Neural cell (in vitro differentiated cells): ENCODE measurements around the gene PLEKHO2. TPM values are rescaled to one million over a fixed set of nuclear protein-coding genes. Genes with fewer than 3 reads are reported as not detected.

Experiments
- H2AFZ ChIP-seq: fragments of 200-600, 300-800 bp; sonication (generic), shearing (Covaris generic); 2 replicates; pipeline ENCODE4 v1.6.0; 2014; ENCODE audit warnings: low read depth, mild to moderate bottlenecking, antibody characterized with exemption, low read length, moderate library complexity
- H3F3A ChIP-seq: fragments of 200-600 bp; shearing (Covaris generic); 2 replicates; pipeline ENCODE4 v1.6.1; 2016; ENCODE audit warnings: mild to moderate bottlenecking, moderate library complexity, mixed read lengths, antibody characterized with exemption, low read length; ENCODE audit not compliant: insufficient read depth, poor library complexity, severe bottlenecking
- H3K27ac ChIP-seq: fragments of 200-600, 300-800 bp; sonication (generic), shearing (Covaris generic); 2 replicates; pipeline ENCODE4 v1.5.1; 2014; ENCODE audit warnings: mild to moderate bottlenecking, low read length, moderate library complexity
- H3K27me3 ChIP-seq: fragments of 300-800, 200-600 bp; sonication (generic), shearing (Covaris generic); 2 replicates; pipeline ENCODE4 v1.6.0; 2014; ENCODE audit warnings: mild to moderate bottlenecking, low read depth, low read length, moderate library complexity; ENCODE audit not compliant: insufficient read depth
- H3K36me3 ChIP-seq: fragments of 300-800, 200-600 bp; sonication (generic), shearing (Covaris generic); 2 replicates; pipeline ENCODE4 v1.5.1; 2014; ENCODE audit warnings: mild to moderate bottlenecking, antibody characterized with exemption, low read length, moderate library complexity; ENCODE audit not compliant: insufficient read depth
- H3K4me2 ChIP-seq: fragments of 300-800, 200-600 bp; sonication (generic), shearing (Covaris generic); 2 replicates; pipeline ENCODE4 v1.6.0; 2014; ENCODE audit warnings: mild to moderate bottlenecking, low read length
- H3K4me3 ChIP-seq: fragments of 300-800, 200-600 bp; sonication (generic), shearing (Covaris generic); 2 replicates; pipeline ENCODE4 v1.5.1; 2014; ENCODE audit warnings: mild to moderate bottlenecking, low read length, moderate library complexity
- H3K79me2 ChIP-seq: fragments of 200-600 bp; shearing (Covaris generic); replicated peaks from 2 replicates; pipeline ENCODE4 v1.6.0; 2014; ENCODE audit warnings: mild to moderate bottlenecking, low read length, moderate library complexity; ENCODE audit not compliant: insufficient read depth
- H3K9ac ChIP-seq: fragments of 300-800, 200-600 bp; sonication (generic), shearing (Covaris generic); 2 replicates; pipeline ENCODE4 v1.6.1; 2016; ENCODE audit warnings: mild to moderate bottlenecking, low read length, mixed read lengths
- H3K9me2 ChIP-seq: fragments of 200-600 bp; shearing (Covaris generic); 2 replicates; pipeline ENCODE4 v1.6.1; 2016; ENCODE audit warnings: mild to moderate bottlenecking, low read length, mixed read lengths; ENCODE audit not compliant: insufficient read depth
- H3K9me3 ChIP-seq: fragments of 200-600, 300-800 bp; sonication (generic), shearing (Covaris generic); 2 replicates; pipeline ENCODE4 v1.6.1; 2016; ENCODE audit warnings: mild to moderate bottlenecking, mixed run types, low read length, moderate library complexity, mixed read lengths
- H4K20me1 ChIP-seq: fragments of 200-600 bp; shearing (Covaris generic); 2 replicates; pipeline ENCODE4 v1.6.1; 2016; ENCODE audit warnings: mild to moderate bottlenecking, mixed run types; ENCODE audit not compliant: insufficient read depth
- CTCF ChIP-seq: fragments of 450-650 bp; IDR thresholded peaks from 2 replicates; pipeline ENCODE4 v1.5.1; 2014; ENCODE audit warnings: antibody characterized with exemption, mild to moderate bottlenecking, moderate library complexity; ENCODE audit not compliant: poor library complexity, severe bottlenecking
- EP300 ChIP-seq: fragments of 450-650 bp; conservative IDR thresholded peaks from 2 replicates; pipeline ENCODE4 v1.6.1; 2014; ENCODE audit warnings: antibody characterized with exemption, mild to moderate bottlenecking, moderate library complexity; ENCODE audit not compliant: poor library complexity, severe bottlenecking
- EZH2 ChIP-seq: fragments of 200-600, 300-800 bp; shearing (Covaris generic), sonication (generic); IDR thresholded peaks from 2 replicates; pipeline ENCODE4 v1.6.1; 2014; ENCODE audit warnings: antibody characterized with exemption, low read length, borderline replicate concordance, mild to moderate bottlenecking; ENCODE audit not compliant: insufficient read depth, poor library complexity, severe bottlenecking
- MXI1 ChIP-seq: fragments of 450-650 bp; conservative IDR thresholded peaks from 2 replicates; pipeline ENCODE4 v1.6.1; 2014; ENCODE audit warnings: antibody characterized with exemption, mild to moderate bottlenecking; ENCODE audit not compliant: poor library complexity, severe bottlenecking
- POLR2AphosphoS5 ChIP-seq: IDR thresholded peaks from 2 replicates; pipeline ENCODE4 v1.6.1; 2012
- RAD21 ChIP-seq: fragments of 450-650 bp; conservative IDR thresholded peaks from 2 replicates; pipeline ENCODE4 v1.6.1; 2014; ENCODE audit warnings: antibody characterized with exemption, mild to moderate bottlenecking, moderate library complexity
- SMC3 ChIP-seq: fragments of 450-650 bp; conservative IDR thresholded peaks from 2 replicates; pipeline ENCODE4 v1.6.1; 2014; ENCODE audit warnings: antibody characterized with exemption, mild to moderate bottlenecking, moderate library complexity; ENCODE audit not compliant: poor library complexity
- TAF1 ChIP-seq: IDR thresholded peaks from 2 replicates; pipeline ENCODE4 v1.6.1; 2012; ENCODE audit warnings: low read depth
- polyA plus RNA-seq: library from polyadenylated mRNA; depleted of rRNA; stranded (reverse); fragments of >200 nt; gene quantifications from 2 replicates; pipeline ENCODE4 v1.2.3, GENCODE V29; 2014
- TF ChIP-seq, protein P1 (sequence below): IDR thresholded peaks from 2 replicates; pipeline ENCODE4 v1.6.1; 2012; ENCODE audit warnings: borderline replicate concordance

The PLEKHO2 gene
- polyA plus RNA-seq, 1 donor from 2014 or later, result 1.3 TPM

DNA sequence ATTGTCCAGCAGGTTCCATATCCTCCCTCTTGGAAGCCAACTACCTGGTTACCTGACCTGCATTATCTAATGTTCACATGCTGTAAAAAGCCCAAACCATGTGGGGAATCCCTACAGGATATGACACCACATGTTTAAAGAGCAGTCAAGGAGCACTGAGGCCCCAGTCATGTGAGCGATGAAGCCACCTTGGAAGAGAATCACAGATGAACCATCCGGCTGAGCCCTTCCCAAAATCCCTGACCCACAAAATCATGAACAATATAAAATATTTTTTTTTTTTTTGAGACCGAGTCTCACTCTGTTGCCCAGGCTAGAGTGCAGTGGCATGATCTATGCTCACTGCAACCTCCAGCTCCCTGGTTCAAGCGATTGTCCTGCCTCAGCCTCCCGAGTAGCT is 59.4 kb downstream of the PLEKHO2 start:
- TF ChIP-seq TAF1 (no peak), CTCF (no peak), EP300 (no peak)
- Histone ChIP-seq H3K79me2 (no peaks in the 10 kb centered on the region), H3K4me3 (no peak overlapping the region), H3K27ac (no peak overlapping the region), H4K20me1 (no peaks in the 10 kb centered on the region), H3F3A (no peaks in the 10 kb centered on the region), H3K9me3 (peaks cover 4% of the 10 kb centered on the region), H3K36me3 (no peaks in the 10 kb centered on the region), H2AFZ (no peak overlapping the region), H3K4me2 (no peak overlapping the region), H3K9ac (no peak overlapping the region), H3K27me3 (no peaks in the 10 kb centered on the region), H3K9me2 (no peaks in the 10 kb centered on the region)

DNA sequence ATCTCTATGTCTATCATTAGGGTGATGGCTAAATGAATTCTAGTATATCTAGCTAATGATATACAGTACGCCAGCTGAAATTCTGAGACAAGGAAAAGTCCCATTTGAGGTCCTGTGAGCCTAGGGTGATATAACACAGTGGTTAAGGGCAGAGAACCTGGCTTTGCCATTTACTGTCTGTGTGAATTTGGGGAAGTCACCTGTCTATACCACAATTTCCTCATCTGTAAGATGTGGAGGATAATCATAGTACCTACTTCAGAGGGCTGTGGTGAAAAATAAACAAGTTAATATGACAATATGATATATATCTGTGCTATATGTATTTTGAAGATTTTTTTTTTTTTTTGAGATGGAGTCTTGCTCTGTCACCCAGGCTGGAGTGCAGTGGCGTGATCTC is 60.2 kb downstream of the PLEKHO2 start:
- H3K27me3 ChIP-seq, result no peaks in the 10 kb centered on the region
- no peaks in the 10 kb centered on the region for H3F3A ChIP-seq
- H3K4me3 ChIP-seq, result no peak overlapping the region
- no peaks in the 10 kb centered on the region for H3K79me2 ChIP-seq
- H4K20me1 ChIP-seq, result no peaks in the 10 kb centered on the region
- no peaks in the 10 kb centered on the region for H3K9me2 ChIP-seq
- TF ChIP-seq EZH2 (no peak), POLR2AphosphoS5 (no peak), MXI1 (no peak), EP300 (no peak), RAD21 (no peak), SMC3 (no peak), CTCF (no peak), TAF1 (no peak)
- TF ChIP-seq, protein P1, sequence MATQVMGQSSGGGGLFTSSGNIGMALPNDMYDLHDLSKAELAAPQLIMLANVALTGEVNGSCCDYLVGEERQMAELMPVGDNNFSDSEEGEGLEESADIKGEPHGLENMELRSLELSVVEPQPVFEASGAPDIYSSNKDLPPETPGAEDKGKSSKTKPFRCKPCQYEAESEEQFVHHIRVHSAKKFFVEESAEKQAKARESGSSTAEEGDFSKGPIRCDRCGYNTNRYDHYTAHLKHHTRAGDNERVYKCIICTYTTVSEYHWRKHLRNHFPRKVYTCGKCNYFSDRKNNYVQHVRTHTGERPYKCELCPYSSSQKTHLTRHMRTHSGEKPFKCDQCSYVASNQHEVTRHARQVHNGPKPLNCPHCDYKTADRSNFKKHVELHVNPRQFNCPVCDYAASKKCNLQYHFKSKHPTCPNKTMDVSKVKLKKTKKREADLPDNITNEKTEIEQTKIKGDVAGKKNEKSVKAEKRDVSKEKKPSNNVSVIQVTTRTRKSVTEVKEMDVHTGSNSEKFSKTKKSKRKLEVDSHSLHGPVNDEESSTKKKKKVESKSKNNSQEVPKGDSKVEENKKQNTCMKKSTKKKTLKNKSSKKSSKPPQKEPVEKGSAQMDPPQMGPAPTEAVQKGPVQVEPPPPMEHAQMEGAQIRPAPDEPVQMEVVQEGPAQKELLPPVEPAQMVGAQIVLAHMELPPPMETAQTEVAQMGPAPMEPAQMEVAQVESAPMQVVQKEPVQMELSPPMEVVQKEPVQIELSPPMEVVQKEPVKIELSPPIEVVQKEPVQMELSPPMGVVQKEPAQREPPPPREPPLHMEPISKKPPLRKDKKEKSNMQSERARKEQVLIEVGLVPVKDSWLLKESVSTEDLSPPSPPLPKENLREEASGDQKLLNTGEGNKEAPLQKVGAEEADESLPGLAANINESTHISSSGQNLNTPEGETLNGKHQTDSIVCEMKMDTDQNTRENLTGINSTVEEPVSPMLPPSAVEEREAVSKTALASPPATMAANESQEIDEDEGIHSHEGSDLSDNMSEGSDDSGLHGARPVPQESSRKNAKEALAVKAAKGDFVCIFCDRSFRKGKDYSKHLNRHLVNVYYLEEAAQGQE, result no peak
- no peak overlapping the region for H3K9ac ChIP-seq
- H3K27ac ChIP-seq, result no peak overlapping the region
- H2AFZ ChIP-seq, result no peak overlapping the region
- no peak overlapping the region for H3K4me2 ChIP-seq
- H3K9me3 ChIP-seq, result peaks cover 6% of the 10 kb centered on the region
- H3K36me3 ChIP-seq, result no peaks in the 10 kb centered on the region
